T-helper 2 cell treated with Interferon-gamma antibody and Interleukin-4, amounts not matched to agents 5 μg/mL and 100 μg/mL, for 36 hours (primary cell): ENCODE measurements around the gene KCNJ5.

Source experiments
- DNase-seq: peaks from one replicate; pipeline ENCODE4 v3.0.0; 2021; ENCODE audit warnings: low spot score
- H3K27ac Mint-ChIP-seq: one replicate; pipeline ENCODE4 v1.8.0; 2021; ENCODE audit warnings: mild to moderate bottlenecking, mixed read lengths
- H3K27me3 Mint-ChIP-seq: one replicate; pipeline ENCODE4 v1.8.0; 2021; ENCODE audit warnings: low read depth, mixed read lengths
- H3K36me3 Mint-ChIP-seq: one replicate; pipeline ENCODE4 v1.8.0; 2021; ENCODE audit warnings: low read depth, mixed read lengths
- H3K4me1 Mint-ChIP-seq: one replicate; pipeline ENCODE4 v1.8.0; 2021; ENCODE audit warnings: low read depth, mixed read lengths
- H3K4me3 Mint-ChIP-seq: one replicate; pipeline ENCODE4 v1.8.0; 2022; ENCODE audit warnings: mild to moderate bottlenecking, moderate library complexity, mixed read lengths
- H3K9me3 Mint-ChIP-seq: one replicate; pipeline ENCODE4 v1.8.0; 2021; ENCODE audit warnings: mixed read lengths

KCNJ5 gene

GRCh38 chr11:128965485-128965884 is 74.3 kb downstream of the KCNJ5 start:
- Mint-ChIP-seq H3K9me3 (peaks cover 8% of the 10 kb centered on the region), H3K4me3 (peak overlapping the region; percentile 57), H3K27me3 (peaks cover 2% of the 10 kb centered on the region), H3K4me1 (peaks cover 49% of the 10 kb centered on the region), H3K36me3 (peaks cover 12% of the 10 kb centered on the region), H3K27ac (peak overlapping the region; percentile 71)
- DNase-seq, result no peak

DNA sequence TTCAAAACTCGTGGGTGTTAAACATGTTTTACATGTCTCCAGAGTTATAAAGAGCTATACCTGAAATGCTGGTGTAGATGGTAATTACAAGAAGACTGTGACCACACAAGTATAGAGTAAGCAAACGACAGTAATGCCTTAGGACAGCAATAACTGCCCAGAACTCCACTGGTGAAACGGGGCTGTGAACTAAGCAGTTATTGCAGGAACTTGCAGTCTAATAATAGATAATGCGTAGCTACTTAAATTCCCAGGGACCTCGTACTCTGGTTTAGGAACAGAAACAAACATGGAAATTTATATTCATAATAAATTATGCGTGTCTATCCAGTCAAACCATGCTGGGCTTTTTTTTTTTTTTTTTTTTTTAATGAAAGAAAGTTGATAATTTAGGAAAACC is 76.4 kb downstream of the KCNJ5 start:
- H3K4me1 Mint-ChIP-seq, result peaks cover 57% of the 10 kb centered on the region
- H3K27ac Mint-ChIP-seq, result no peak overlapping the region
- H3K9me3 Mint-ChIP-seq, result peaks cover 8% of the 10 kb centered on the region
- DNase-seq, result no peak
- no peak overlapping the region for H3K4me3 Mint-ChIP-seq
- H3K36me3 Mint-ChIP-seq, result peaks cover 16% of the 10 kb centered on the region
- no peaks in the 10 kb centered on the region for H3K27me3 Mint-ChIP-seq

GRCh38 chr11:128968916-128969315 is 77.8 kb downstream of the KCNJ5 start:
- DNase-seq, result no peak
- no peak overlapping the region for H3K27ac Mint-ChIP-seq
- peaks cover 7% of the 10 kb centered on the region for H3K9me3 Mint-ChIP-seq
- peaks cover 43% of the 10 kb centered on the region for H3K4me1 Mint-ChIP-seq
- H3K27me3 Mint-ChIP-seq, result no peaks in the 10 kb centered on the region
- no peak overlapping the region for H3K4me3 Mint-ChIP-seq
- H3K36me3 Mint-ChIP-seq, result peaks cover 16% of the 10 kb centered on the region
